Retinal pigment epithelial cell (primary cell): Measurements from ENCODE around the gene ST6GALNAC6.
A peak's percentile ranks its signal among the peaks of the same experiment; 100 is the strongest.

Experiments used
- DNase-seq: peaks from one replicate; pipeline ENCODE4 v3.0.0-alpha.2; 2010; ENCODE audit warnings: low read depth
- H3K4me3 ChIP-seq: 2 replicates; pipeline ENCODE4 v1.5.1; 2011; ENCODE audit warnings: mild to moderate bottlenecking, low read length, control low read depth, moderate library complexity
- TF ChIP-seq, protein P1 (sequence below): conservative IDR thresholded peaks from 2 replicates; pipeline ENCODE4 v1.5.1; 2011; ENCODE audit warnings: low read depth, low read length, control low read depth, inconsistent platforms

Gene ST6GALNAC6

DNA sequence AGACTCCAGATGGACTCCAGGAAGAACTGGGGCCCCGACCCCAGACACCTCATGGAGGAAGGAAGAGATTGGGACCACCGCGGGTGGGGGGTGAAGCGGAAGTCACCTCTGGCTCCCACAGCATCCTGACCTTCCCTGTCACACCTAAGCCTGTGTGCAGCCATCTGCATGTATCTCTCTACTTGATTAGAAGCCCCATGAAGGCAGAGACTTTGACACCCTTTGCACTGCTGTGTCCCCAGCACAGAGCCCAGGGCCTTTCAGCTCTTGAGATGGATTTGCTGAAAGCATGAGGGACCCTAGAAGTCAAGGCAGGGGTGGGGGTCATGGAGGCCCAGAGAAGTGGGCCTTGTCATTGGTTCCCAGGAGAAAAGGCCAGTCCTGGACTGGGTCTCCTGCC is 42.1 kb downstream of the ST6GALNAC6 start:
- no peak for DNase-seq
- TF ChIP-seq, protein P1, sequence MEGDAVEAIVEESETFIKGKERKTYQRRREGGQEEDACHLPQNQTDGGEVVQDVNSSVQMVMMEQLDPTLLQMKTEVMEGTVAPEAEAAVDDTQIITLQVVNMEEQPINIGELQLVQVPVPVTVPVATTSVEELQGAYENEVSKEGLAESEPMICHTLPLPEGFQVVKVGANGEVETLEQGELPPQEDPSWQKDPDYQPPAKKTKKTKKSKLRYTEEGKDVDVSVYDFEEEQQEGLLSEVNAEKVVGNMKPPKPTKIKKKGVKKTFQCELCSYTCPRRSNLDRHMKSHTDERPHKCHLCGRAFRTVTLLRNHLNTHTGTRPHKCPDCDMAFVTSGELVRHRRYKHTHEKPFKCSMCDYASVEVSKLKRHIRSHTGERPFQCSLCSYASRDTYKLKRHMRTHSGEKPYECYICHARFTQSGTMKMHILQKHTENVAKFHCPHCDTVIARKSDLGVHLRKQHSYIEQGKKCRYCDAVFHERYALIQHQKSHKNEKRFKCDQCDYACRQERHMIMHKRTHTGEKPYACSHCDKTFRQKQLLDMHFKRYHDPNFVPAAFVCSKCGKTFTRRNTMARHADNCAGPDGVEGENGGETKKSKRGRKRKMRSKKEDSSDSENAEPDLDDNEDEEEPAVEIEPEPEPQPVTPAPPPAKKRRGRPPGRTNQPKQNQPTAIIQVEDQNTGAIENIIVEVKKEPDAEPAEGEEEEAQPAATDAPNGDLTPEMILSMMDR = no peak
- H3K4me3 ChIP-seq = no peak overlapping the region

DNA sequence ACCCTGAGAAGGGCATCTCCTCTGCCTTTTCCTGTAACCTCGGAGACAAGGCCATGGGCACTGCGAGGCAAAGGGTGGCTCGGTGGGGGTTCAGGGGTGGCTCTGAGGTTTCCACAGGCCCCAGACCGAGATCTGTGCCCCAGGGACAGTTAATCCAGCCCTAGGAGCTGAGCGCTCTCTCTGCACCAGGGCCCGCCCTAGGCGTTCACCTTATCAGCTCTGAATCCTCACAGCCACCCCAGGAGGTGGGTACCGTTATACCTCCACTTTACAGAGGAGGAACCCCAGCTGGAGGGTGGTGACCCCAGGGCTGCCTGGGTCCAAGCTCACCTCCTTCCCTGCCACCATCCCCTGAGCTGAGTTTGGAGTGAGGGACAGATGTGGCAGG is 42.7 kb downstream of the ST6GALNAC6 start:
- TF ChIP-seq, protein P1 = no peak
- no peak for DNase-seq
- no peak overlapping the region for H3K4me3 ChIP-seq

DNA sequence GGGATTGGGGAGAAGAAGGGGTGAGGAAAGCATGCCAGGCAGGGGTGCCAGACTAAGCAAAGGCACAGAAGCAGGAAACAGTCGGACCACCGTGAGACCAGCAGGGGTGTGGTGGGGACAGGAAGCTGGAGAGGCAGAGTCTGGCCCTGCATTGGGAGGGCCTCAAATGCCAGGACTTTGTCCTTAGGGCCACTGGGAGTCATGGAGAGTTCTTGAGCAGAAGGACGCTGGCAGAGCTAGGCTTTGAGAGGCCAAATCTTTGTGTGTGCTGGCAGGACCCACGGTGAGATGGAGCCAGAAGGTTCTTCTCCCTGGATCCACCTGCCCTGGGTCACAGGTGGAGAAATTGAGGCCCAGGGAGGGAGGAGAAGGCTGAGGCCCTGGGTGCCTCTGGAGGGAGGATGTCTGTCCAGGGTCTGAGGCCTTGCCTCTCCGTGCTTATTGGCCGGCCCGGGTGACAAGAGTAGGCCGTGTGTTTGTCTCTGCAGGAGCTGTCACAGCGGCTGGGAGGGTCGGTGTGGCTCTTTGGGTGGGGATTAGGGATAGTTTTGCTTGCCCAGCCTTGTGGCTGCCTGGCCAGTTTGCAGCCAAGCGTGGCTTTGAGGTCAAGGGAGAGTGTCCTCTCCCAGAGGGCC is 43.2 kb downstream of the ST6GALNAC6 start:
- no peak overlapping the region for H3K4me3 ChIP-seq
- TF ChIP-seq, protein P1 = no peak
- no peak for DNase-seq

DNA sequence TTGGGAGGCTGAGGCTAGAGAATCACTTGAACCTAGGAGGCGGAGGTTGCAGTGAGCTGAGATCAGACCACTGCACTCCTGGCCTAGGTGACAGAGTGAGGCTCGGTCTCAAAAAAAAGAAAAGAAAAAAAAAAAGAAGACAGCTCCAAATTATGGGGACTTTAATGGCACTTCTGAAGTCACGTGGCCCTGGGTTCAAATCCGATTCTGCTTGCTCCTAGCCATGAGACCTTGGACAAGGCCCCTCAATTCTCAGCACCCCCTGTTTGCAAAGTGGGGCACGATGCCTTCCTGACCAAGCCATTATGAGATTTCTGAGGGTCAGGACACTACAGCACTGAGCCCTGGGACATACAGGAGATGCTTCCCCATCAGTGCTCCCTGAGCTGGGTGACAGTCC is 43.9 kb downstream of the ST6GALNAC6 start:
- DNase-seq = no peak
- TF ChIP-seq, protein P1 = no peak

DNA sequence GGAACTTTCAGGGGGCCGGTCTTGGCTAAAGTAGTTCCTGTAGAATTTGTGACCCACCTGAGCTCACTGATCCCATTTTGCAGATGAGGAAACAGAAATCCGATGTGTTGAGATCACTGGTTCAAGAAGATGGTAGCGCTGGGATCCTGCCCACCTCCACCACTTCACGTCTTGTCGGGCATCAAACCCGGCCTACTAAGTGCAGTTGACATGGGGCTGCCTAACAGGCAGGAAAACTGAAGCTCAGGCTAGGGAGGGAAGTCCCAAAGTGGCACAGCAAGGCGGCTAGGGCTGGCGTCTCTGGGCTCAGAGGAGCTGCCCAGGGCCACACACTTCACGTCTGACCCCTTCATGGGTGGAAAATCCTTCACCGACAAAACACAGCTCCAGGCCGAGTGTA is 44.4 kb downstream of the ST6GALNAC6 start:
- TF ChIP-seq, protein P1 = no peak
- H3K4me3 ChIP-seq = no peak overlapping the region
- no peak for DNase-seq

More for the DNA sequence above, 43.9 kb downstream of the ST6GALNAC6 start:
- H3K4me3 ChIP-seq = no peak overlapping the region

DNA sequence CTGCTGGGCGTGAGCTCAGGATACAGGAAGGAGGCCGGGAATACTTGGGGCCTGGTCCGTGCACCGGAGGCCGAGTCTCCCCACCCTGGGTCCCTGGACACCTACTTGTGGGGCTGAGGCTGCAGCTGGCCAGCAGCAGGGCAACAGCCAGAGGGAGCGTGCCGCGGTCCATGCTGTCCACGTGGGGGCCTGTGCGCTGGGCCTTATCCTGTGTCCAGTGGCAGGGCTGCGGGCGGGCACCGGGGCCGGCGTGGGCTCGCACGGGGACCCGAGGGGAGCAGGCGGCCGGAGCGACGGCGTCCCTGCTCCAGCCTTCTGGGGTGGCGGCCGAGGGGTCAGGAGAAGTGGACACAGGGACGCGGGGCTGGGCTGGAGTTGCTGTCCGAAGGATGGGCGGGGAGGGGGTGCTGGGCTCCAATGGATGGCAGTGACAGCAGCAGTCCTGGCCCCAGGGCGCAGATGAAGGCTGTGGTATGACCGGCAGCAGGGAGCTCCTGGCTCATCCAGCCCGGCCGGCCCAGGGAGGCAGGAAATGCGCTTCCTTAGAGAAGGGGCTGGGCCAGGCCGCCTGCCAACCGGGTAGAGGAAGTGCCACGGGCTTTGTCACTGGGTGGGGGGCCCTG is 45.1 kb downstream of the ST6GALNAC6 start, which contains the start of gene ENG:
ENG (minus strand) TSS at position 475 of the 623 bp plus-strand sequence; CDS start at position 172, 303 bp downstream.
- no peak for DNase-seq

More for the DNA sequence above, 45.1 kb downstream of the ST6GALNAC6 start, which contains the start of gene ENG:
- peak within 1 kb of the TSS; percentile 19 for H3K4me3 ChIP-seq
- TF ChIP-seq, protein P1 = no peak
